Astrocyte (in vitro differentiated cells and primary cell): ENCODE data around the gene FEM1B. TPM values are rescaled to one million over a fixed set of nuclear protein-coding genes. Genes with fewer than 3 reads are reported as not detected.

Experiments used
- DNase-seq: peaks from one replicate; pipeline ENCODE4 v3.0.0-alpha.2; 2010; ENCODE audit warnings: low read depth
- FAIRE-seq: peaks from 2 replicates; lab custom pipeline; 2011; peaks lifted over from hg19 to GRCh38; lab: Jason Lieb, UNC
- H2AFZ ChIP-seq: 2 replicates; pipeline ENCODE4 v1.6.0; 2012; ENCODE audit warnings: low read depth, low read length, inconsistent platforms
- H3K27ac ChIP-seq: 2 replicates; pipeline ENCODE4 v1.5.1; 2011; ENCODE audit warnings: low read depth, low read length, inconsistent platforms
- H3K27me3 ChIP-seq: 2 replicates; pipeline ENCODE4 v1.6.0; 2011; ENCODE audit warnings: low read length, inconsistent platforms; ENCODE audit not compliant: insufficient read depth
- H3K36me3 ChIP-seq: 2 replicates; pipeline ENCODE4 v1.5.1; 2011; ENCODE audit warnings: low read length, inconsistent platforms; ENCODE audit not compliant: insufficient read depth
- H3K4me1 ChIP-seq: 2 replicates; pipeline ENCODE4 v1.5.1; 2011; ENCODE audit warnings: low read length, inconsistent platforms; ENCODE audit not compliant: insufficient read depth
- H3K4me2 ChIP-seq: 2 replicates; pipeline ENCODE4 v1.6.0; 2012; ENCODE audit warnings: low read length, inconsistent platforms
- H3K4me3 ChIP-seq: 2 replicates; pipeline ENCODE4 v1.5.1; 2011; ENCODE audit warnings: low read depth, mild to moderate bottlenecking, low read length, inconsistent platforms; ENCODE audit not compliant: insufficient read depth
- H3K79me2 ChIP-seq: 2 replicates; pipeline ENCODE4 v1.6.0; 2012; ENCODE audit warnings: mild to moderate bottlenecking, low read length, inconsistent platforms; ENCODE audit not compliant: insufficient read depth
- H3K9ac ChIP-seq: 2 replicates; pipeline ENCODE4 v1.6.0; 2012; ENCODE audit warnings: mild to moderate bottlenecking, low read length, inconsistent platforms
- H3K9me3 ChIP-seq: 2 replicates; pipeline ENCODE4 v1.5.1; 2012; ENCODE audit warnings: low read depth, mild to moderate bottlenecking, low read length, inconsistent platforms; ENCODE audit not compliant: insufficient read depth
- H4K20me1 ChIP-seq: 2 replicates; pipeline ENCODE4 v1.6.0; 2012; ENCODE audit warnings: low read length, inconsistent platforms; ENCODE audit not compliant: insufficient read depth
- H3K27ac Mint-ChIP-seq: one replicate; pipeline ENCODE4 v1.8.0; 2021; ENCODE audit warnings: mild to moderate bottlenecking, mixed read lengths; ENCODE audit not compliant: unreplicated experiment
- H3K27me3 Mint-ChIP-seq: one replicate; pipeline ENCODE4 v1.8.0; 2021; ENCODE audit warnings: low read depth, mixed read lengths; ENCODE audit not compliant: unreplicated experiment
- H3K36me3 Mint-ChIP-seq: one replicate; pipeline ENCODE4 v1.8.0; 2021; ENCODE audit warnings: low read depth, mixed read lengths; ENCODE audit not compliant: unreplicated experiment
- H3K4me1 Mint-ChIP-seq: one replicate; pipeline ENCODE4 v1.8.0; 2021; ENCODE audit warnings: low read depth, mixed read lengths; ENCODE audit not compliant: unreplicated experiment
- H3K4me3 Mint-ChIP-seq: one replicate; pipeline ENCODE4 v1.8.0; 2021; ENCODE audit warnings: mild to moderate bottlenecking, moderate library complexity, mixed read lengths; ENCODE audit not compliant: unreplicated experiment
- H3K9me3 Mint-ChIP-seq: one replicate; pipeline ENCODE4 v1.8.0; 2021; ENCODE audit warnings: mild to moderate bottlenecking, mixed read lengths; ENCODE audit not compliant: unreplicated experiment
- EZH2 ChIP-seq: IDR thresholded peaks from 2 replicates; pipeline ENCODE4 v1.6.1; 2012; ENCODE audit warnings: mild to moderate bottlenecking, low read length, inconsistent platforms; ENCODE audit not compliant: insufficient read depth
- total RNA-seq: library from RNA; stranded (reverse); gene quantifications from 2 replicates; pipeline ENCODE4 v1.2.1, GENCODE V29; 2021
- TF ChIP-seq, protein P1 (sequence below): IDR thresholded peaks from 2 replicates; pipeline ENCODE4 v1.5.1; 2011; ENCODE audit warnings: low read depth, mild to moderate bottlenecking, inconsistent platforms, low read length, moderate library complexity; ENCODE audit not compliant: insufficient read depth

The FEM1B gene
- total RNA-seq, 1 donor from 2014 or later, result 38.6 TPM

DNA sequence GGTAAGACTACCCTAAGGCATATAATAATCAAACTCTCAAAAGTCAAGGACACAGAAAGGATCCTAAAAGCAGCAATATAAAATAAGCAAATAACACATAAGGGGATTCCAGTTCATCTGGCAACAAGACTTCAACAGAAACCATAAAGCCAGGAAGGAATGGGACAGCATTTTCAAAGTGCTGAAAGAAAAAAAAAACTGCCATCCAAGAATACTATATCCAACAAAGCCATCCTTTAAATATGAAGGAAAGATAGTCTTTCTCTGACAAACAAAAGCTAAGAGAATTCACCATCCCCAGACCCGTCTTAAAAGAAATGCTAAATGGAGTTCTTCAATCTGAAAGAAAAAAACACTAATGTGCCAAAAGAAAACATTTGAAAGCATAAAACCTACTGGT lies 33.3 kb upstream of the FEM1B start:
- TF ChIP-seq, protein P1, sequence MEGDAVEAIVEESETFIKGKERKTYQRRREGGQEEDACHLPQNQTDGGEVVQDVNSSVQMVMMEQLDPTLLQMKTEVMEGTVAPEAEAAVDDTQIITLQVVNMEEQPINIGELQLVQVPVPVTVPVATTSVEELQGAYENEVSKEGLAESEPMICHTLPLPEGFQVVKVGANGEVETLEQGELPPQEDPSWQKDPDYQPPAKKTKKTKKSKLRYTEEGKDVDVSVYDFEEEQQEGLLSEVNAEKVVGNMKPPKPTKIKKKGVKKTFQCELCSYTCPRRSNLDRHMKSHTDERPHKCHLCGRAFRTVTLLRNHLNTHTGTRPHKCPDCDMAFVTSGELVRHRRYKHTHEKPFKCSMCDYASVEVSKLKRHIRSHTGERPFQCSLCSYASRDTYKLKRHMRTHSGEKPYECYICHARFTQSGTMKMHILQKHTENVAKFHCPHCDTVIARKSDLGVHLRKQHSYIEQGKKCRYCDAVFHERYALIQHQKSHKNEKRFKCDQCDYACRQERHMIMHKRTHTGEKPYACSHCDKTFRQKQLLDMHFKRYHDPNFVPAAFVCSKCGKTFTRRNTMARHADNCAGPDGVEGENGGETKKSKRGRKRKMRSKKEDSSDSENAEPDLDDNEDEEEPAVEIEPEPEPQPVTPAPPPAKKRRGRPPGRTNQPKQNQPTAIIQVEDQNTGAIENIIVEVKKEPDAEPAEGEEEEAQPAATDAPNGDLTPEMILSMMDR, result no peak
- no peak for TF ChIP-seq EZH2
- Histone ChIP-seq H3K9ac (no peak overlapping the region), H3K9me3 (no peaks in the 10 kb centered on the region), H4K20me1 (no peaks in the 10 kb centered on the region), H3K4me2 (no peak overlapping the region), H3K27me3 (no peaks in the 10 kb centered on the region), H2AFZ (no peak overlapping the region), H3K79me2 (no peaks in the 10 kb centered on the region), H3K4me1 (no peaks in the 10 kb centered on the region), H3K36me3 (no peaks in the 10 kb centered on the region), H3K27ac (no peak overlapping the region), H3K4me3 (no peak overlapping the region)
- Mint-ChIP-seq H3K36me3 (no peaks in the 10 kb centered on the region), H3K4me1 (no peaks in the 10 kb centered on the region), H3K27me3 (no peaks in the 10 kb centered on the region), H3K4me3 (no peak overlapping the region), H3K9me3 (peaks cover 11% of the 10 kb centered on the region), H3K27ac (no peak overlapping the region)
- no peak for FAIRE-seq
- no peak for DNase-seq

DNA sequence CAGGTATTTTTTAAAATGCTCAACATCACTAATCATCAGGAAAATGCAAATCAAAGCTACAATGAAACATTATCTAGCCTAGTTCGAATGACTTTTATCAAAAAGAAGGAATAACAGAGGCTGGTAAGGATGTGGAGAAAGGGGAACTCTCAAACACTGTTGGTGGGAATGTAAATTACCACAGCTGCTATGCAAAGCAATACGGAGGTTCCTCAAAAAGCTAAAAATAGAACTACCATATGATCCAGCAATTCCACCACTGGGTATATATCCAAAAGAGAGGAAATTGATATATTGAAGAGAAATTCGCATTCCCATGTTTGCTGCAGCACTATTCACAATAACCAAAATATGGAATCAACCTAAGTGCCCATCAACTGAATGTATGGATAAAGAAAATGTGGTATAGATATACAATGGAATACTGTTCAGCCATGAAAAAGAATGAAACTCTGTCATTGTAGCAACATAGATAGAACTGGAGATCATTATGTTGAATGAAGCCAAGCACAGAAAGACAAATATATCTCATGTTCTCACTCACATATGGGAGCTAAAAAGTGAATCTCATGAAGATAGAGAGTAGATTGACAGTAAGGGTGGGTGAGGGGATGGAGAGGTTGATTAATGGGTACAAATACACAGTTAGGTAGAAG lies 28.4 kb upstream of the FEM1B start:
- H3K9ac ChIP-seq, result no peak overlapping the region
- Mint-ChIP-seq H3K27me3 (no peaks in the 10 kb centered on the region), H3K36me3 (no peaks in the 10 kb centered on the region), H3K4me3 (no peak overlapping the region), H3K27ac (no peak overlapping the region), H3K9me3 (peaks cover 8% of the 10 kb centered on the region), H3K4me1 (no peaks in the 10 kb centered on the region)
- no peaks in the 10 kb centered on the region for H3K27me3 ChIP-seq
- H3K4me3 ChIP-seq, result no peak overlapping the region
- H4K20me1 ChIP-seq, result no peaks in the 10 kb centered on the region
- H2AFZ ChIP-seq, result no peak overlapping the region
- H3K79me2 ChIP-seq, result no peaks in the 10 kb centered on the region
- no peak overlapping the region for H3K27ac ChIP-seq
- no peaks in the 10 kb centered on the region for H3K36me3 ChIP-seq
- H3K4me1 ChIP-seq, result no peaks in the 10 kb centered on the region
- H3K4me2 ChIP-seq, result no peak overlapping the region
- DNase-seq (no peak), FAIRE-seq (peak; percentile 37)
- H3K9me3 ChIP-seq, result no peaks in the 10 kb centered on the region
- no peak for TF ChIP-seq EZH2
- TF ChIP-seq, protein P1, result no peak

- no peak overlapping the region for H3K4me3 Mint-ChIP-seq
- H3K27ac Mint-ChIP-seq, result no peak overlapping the region
- H3K9me3 Mint-ChIP-seq, result peaks cover 4% of the 10 kb centered on the region
Observed at GRCh38 chr15:68252925-68253534, 24.5 kb upstream of the FEM1B start.

More at GRCh38 chr15:68252925-68253534, 24.5 kb upstream of the FEM1B start:
- Histone ChIP-seq H3K79me2 (no peaks in the 10 kb centered on the region), H3K9me3 (no peaks in the 10 kb centered on the region), H3K36me3 (no peaks in the 10 kb centered on the region), H3K27me3 (peaks cover 2% of the 10 kb centered on the region), H3K27ac (no peak overlapping the region), H3K4me1 (peaks cover 9% of the 10 kb centered on the region), H4K20me1 (no peaks in the 10 kb centered on the region), H2AFZ (no peak overlapping the region), H3K9ac (no peak overlapping the region), H3K4me2 (no peak overlapping the region), H3K4me3 (no peak overlapping the region)
- Mint-ChIP-seq H3K36me3 (no peaks in the 10 kb centered on the region), H3K4me1 (no peaks in the 10 kb centered on the region), H3K27me3 (peaks cover 5% of the 10 kb centered on the region)
- peak; percentile 82 for FAIRE-seq
- peak; percentile 69 for DNase-seq
- no peak for TF ChIP-seq EZH2
- TF ChIP-seq, protein P1, result peak; percentile 94
